Measurements from ENCODE around the gene ACOT7. TPM values are rescaled to one million over a fixed set of nuclear protein-coding genes. Genes with fewer than 3 reads are reported as not detected.

The ACOT7 gene
- total RNA-seq, 1 donor from 2014 or later = 48.1 TPM

- H3K27ac Mint-ChIP-seq (ENCODE audit: unreplicated experiment) = no peak overlapping the region
- DNase-seq (ENCODE audit: low spot score) = no peak
Measured at GRCh38 chr1:6267686-6268322, 125.8 kb downstream of the ACOT7 start.

GRCh38 chr1:6266641-6267040 is 126.9 kb downstream of the ACOT7 start:
- Mint-ChIP-seq H3K4me1 (ENCODE audit: low read depth) (peaks cover 13% of the 10 kb centered on the region), H3K4me3 (ENCODE audit: unreplicated experiment) (no peak overlapping the region), H3K27ac (ENCODE audit: unreplicated experiment) (no peak overlapping the region), H3K9me3 (ENCODE audit: low read depth) (no peaks in the 10 kb centered on the region), H3K27me3 (ENCODE audit: low read depth) (no peaks in the 10 kb centered on the region), H3K36me3 (ENCODE audit: low read depth) (peaks cover 2% of the 10 kb centered on the region)
- no peak for TF ChIP-seq CTCF (IDR thresholded peaks at IDR 0.05)
- no peak for DNase-seq (ENCODE audit: low spot score)

More at GRCh38 chr1:6267686-6268322, 125.8 kb downstream of the ACOT7 start:
- no peaks in the 10 kb centered on the region for H3K27me3 Mint-ChIP-seq (ENCODE audit: low read depth)
- H3K4me3 Mint-ChIP-seq (ENCODE audit: unreplicated experiment) = no peak overlapping the region
- peaks cover 2% of the 10 kb centered on the region for H3K36me3 Mint-ChIP-seq (ENCODE audit: low read depth)
- peaks cover 13% of the 10 kb centered on the region for H3K4me1 Mint-ChIP-seq (ENCODE audit: low read depth)
- TF ChIP-seq CTCF (IDR thresholded peaks at IDR 0.05) = no peak
- H3K9me3 Mint-ChIP-seq (ENCODE audit: low read depth) = no peaks in the 10 kb centered on the region

- DNase-seq (ENCODE audit: low spot score) = no peak
- Mint-ChIP-seq H3K27me3 (ENCODE audit: low read depth) (no peaks in the 10 kb centered on the region), H3K4me3 (ENCODE audit: unreplicated experiment) (no peak overlapping the region), H3K36me3 (ENCODE audit: low read depth) (peaks cover 2% of the 10 kb centered on the region), H3K4me1 (ENCODE audit: low read depth) (peaks cover 11% of the 10 kb centered on the region), H3K27ac (ENCODE audit: unreplicated experiment) (no peak overlapping the region), H3K9me3 (ENCODE audit: low read depth) (no peaks in the 10 kb centered on the region)
- no peak for TF ChIP-seq CTCF (IDR thresholded peaks at IDR 0.05)
Measured at GRCh38 chr1:6265151-6265550, 128.4 kb downstream of the ACOT7 start.

DNA sequence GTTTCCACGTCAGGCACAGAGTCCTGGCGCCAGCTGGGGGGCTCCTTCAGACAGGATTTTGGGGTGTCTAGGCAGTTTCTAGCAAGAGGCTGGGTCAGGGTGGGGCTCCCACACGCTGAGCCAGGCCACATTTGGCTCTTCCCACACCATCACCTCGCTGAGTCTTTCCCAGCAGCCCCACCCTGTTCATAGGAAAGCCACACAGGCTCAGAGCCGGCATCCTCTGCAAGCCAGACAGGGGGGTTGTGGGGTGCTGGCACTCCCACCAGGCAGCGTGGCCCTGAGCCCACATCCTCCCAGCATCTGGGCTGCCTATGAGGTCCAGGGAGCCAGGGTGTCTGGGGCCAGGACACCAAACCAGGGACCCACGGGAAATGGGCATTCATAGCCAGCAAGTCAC is 129.9 kb downstream of the ACOT7 start:
- Mint-ChIP-seq H3K4me1 (ENCODE audit: low read depth) (peaks cover 6% of the 10 kb centered on the region), H3K36me3 (ENCODE audit: low read depth) (peaks cover 2% of the 10 kb centered on the region), H3K27ac (ENCODE audit: unreplicated experiment) (no peak overlapping the region), H3K4me3 (ENCODE audit: unreplicated experiment) (no peak overlapping the region), H3K9me3 (ENCODE audit: low read depth) (no peaks in the 10 kb centered on the region), H3K27me3 (ENCODE audit: low read depth) (no peaks in the 10 kb centered on the region)
- DNase-seq (ENCODE audit: low spot score) = no peak
- TF ChIP-seq CTCF (IDR thresholded peaks at IDR 0.05) = no peak

DNA sequence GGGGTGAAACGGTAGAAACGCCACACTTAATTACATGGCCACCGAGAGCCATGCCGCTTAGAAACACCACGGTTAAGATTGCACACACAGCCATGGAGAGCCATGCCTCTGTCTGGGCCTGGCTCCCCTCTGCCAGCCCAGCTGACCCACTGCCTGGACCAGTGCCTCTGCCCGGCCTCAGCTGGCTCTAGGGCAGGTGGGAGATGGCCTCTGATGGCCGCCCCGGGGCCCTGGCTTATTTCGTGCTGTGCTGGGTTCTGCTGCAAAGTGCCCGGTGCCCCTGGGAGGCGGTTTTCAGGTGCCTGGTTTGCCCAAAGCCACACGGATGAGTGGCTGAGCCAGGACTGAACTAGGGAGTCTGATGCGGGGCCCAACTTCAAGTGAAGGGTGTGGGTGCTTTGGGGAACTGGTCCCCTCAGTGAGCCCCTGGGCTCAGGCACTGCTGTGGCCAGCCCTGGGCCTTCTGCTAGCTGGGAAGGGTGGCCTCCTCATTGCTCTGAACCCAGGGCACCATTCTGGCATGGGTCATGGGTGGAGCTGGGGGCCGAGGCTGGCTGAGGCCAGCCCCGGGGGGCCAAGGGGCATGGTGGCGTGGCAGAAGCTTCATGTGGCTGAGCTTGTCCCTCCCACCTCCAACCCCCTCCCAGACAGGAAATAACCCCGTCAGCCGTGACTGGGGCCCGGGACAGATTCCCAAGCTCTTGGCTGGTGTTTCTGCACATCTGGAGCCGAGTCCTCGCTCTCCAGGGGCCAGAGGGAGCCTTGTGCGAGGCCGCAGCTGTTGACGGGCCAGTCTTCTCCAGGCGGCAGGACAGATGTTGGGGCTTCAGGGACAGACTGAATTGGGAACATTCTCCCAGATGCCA is 130.8 kb downstream of the ACOT7 start:
- no peak overlapping the region for H3K4me3 Mint-ChIP-seq (ENCODE audit: unreplicated experiment)
- H3K36me3 Mint-ChIP-seq (ENCODE audit: low read depth) = peaks cover 2% of the 10 kb centered on the region
- TF ChIP-seq CTCF (IDR thresholded peaks at IDR 0.05) = no peak
- no peaks in the 10 kb centered on the region for H3K9me3 Mint-ChIP-seq (ENCODE audit: low read depth)
- no peaks in the 10 kb centered on the region for H3K27me3 Mint-ChIP-seq (ENCODE audit: low read depth)
- peaks cover 6% of the 10 kb centered on the region for H3K4me1 Mint-ChIP-seq (ENCODE audit: low read depth)
- H3K27ac Mint-ChIP-seq (ENCODE audit: unreplicated experiment) = no peak overlapping the region
- DNase-seq (ENCODE audit: low spot score) = no peak
